NB4 (cell line): Measurements from ENCODE around the gene CFAP251.

ENCODE experiments used
- POLR2A ChIP-seq: IDR thresholded peaks from 2 replicates; pipeline ENCODE4 v1.6.1; 2011; ENCODE audit warnings: mild to moderate bottlenecking; ENCODE audit not compliant: insufficient read length; ENCODE audit errors: extremely low read depth
- TF ChIP-seq, protein P1 (sequence below): IDR thresholded peaks from one replicate; pipeline ENCODE4 v1.5.1; 2012; ENCODE audit warnings: low read depth, low read length

DNA sequence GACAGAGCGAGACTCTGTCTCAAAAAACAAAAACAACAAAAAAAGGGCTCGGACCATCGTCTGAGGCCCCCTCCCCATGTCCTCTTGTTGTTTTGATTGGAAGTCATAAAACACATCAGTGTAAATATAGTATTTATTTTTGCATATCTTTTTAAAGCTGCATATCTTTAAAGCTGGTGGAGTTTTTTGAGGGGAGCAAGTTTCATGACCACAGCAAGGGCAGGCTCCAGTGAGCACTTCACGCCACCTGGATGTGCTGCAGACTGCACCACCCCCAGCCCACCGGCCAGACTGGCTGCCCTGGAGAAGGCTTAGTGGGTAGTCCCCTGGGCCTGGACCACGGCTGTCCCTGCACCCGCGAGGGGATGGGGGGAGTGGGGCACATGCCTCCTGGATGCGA lies 91.3 kb downstream of the CFAP251 start:
- TF ChIP-seq, protein P1, sequence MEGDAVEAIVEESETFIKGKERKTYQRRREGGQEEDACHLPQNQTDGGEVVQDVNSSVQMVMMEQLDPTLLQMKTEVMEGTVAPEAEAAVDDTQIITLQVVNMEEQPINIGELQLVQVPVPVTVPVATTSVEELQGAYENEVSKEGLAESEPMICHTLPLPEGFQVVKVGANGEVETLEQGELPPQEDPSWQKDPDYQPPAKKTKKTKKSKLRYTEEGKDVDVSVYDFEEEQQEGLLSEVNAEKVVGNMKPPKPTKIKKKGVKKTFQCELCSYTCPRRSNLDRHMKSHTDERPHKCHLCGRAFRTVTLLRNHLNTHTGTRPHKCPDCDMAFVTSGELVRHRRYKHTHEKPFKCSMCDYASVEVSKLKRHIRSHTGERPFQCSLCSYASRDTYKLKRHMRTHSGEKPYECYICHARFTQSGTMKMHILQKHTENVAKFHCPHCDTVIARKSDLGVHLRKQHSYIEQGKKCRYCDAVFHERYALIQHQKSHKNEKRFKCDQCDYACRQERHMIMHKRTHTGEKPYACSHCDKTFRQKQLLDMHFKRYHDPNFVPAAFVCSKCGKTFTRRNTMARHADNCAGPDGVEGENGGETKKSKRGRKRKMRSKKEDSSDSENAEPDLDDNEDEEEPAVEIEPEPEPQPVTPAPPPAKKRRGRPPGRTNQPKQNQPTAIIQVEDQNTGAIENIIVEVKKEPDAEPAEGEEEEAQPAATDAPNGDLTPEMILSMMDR, result no peak
- TF ChIP-seq POLR2A, result no peak
